Measurements from ENCODE around the gene P2RX5.

GRCh38 chr17:3715296-3715695, 19.3 kb upstream of the P2RX5 start:
- TF ChIP-seq POLR2AphosphoS5 (IDR thresholded peaks at IDR 0.05; ENCODE audit: borderline replicate concordance, low read depth, low read length) (no peak), EZH2 (IDR thresholded peaks at IDR 0.05) (no peak)
